Naive thymus-derived CD8-positive, alpha-beta T cell (primary cell): ENCODE results near the gene SLC4A4. TPM values are rescaled to one million over a fixed set of nuclear protein-coding genes. Genes with fewer than 3 reads are reported as not detected.

Experiments used
- ATAC-seq, 2 donors: fragments of 150-1000 bp; cut with Tn5 transposase in 1 of 2; sonication (Bioruptor Pico), chemical (Tn5 transposase) in 1 of 2; 1 replicate in 1 of 2; 2 replicates in 1 of 2; pipeline ENCODE4 v1.10.0; 2021; ENCODE audit warnings: mild to moderate bottlenecking in 2 of 2, moderate library complexity in 2 of 2
- POLR2A ChIA-PET: fragments of 350-600 bp; sonication (Branson Sonifier 250); formaldehyde crosslinking; loops from one replicate; lab custom pipeline; 2021; ENCODE audit warnings: antibody characterized with exemption; lab: Charles Lee
- DNase-seq, 10 donors: peaks; one replicate each; pipeline versions ENCODE4 v3.0.0 to v3.0.0-alpha.2; 2020 to 2022
- H3K27ac Mint-ChIP-seq, 10 donors: one replicate each; pipeline ENCODE4 v1.8.0; 2020 to 2022; ENCODE audit warnings: mild to moderate bottlenecking in 10 of 10, mixed read lengths in 10 of 10, moderate library complexity in 4 of 10, inconsistent platforms in 1 of 10
- H3K27me3 Mint-ChIP-seq, 5 donors: one replicate each; pipeline ENCODE4 v1.8.0; 2021 to 2022; ENCODE audit warnings: mixed read lengths in 5 of 5
- H3K36me3 Mint-ChIP-seq, 3 donors: one replicate each; pipeline ENCODE4 v1.8.0; 2020 to 2022; ENCODE audit warnings: mixed read lengths in 3 of 3, mild to moderate bottlenecking in 2 of 3, inconsistent platforms in 1 of 3
- H3K4me1 Mint-ChIP-seq, 4 donors: one replicate each; pipeline ENCODE4 v1.8.0; 2021 to 2022; ENCODE audit warnings: mixed read lengths in 4 of 4
- H3K4me3 Mint-ChIP-seq, 10 donors: one replicate each; pipeline ENCODE4 v1.8.0; 2020 to 2022; ENCODE audit warnings: mild to moderate bottlenecking in 10 of 10, mixed read lengths in 10 of 10, moderate library complexity in 6 of 10, inconsistent platforms in 1 of 10
- H3K9me3 Mint-ChIP-seq, 9 donors: one replicate each; pipeline ENCODE4 v1.8.0; 2020 to 2022; ENCODE audit warnings: mixed read lengths in 9 of 9, mild to moderate bottlenecking in 3 of 9, inconsistent platforms in 1 of 9, moderate library complexity in 1 of 9
- polyA plus RNA-seq, 3 donors: library from polyadenylated mRNA; unstranded; fragments of 300-500 nt; fragmentation: Illumina TruSeq; gene quantifications; one replicate each; pipeline ENCODE4 v1.2.3, GENCODE V29; 2021
- total RNA-seq, 8 experiments: library from RNA in 2 of 8; stranded (reverse) in 2 of 8; gene quantifications; one replicate each; pipeline ENCODE4 v1.2.3 and lab custom pipeline; 2021 to 2026

SLC4A4 gene
- total and polyA plus RNA-seq, 5 experiments from 2014 or later: 0.08 to 4.2 (median 0.13) TPM

DNA sequence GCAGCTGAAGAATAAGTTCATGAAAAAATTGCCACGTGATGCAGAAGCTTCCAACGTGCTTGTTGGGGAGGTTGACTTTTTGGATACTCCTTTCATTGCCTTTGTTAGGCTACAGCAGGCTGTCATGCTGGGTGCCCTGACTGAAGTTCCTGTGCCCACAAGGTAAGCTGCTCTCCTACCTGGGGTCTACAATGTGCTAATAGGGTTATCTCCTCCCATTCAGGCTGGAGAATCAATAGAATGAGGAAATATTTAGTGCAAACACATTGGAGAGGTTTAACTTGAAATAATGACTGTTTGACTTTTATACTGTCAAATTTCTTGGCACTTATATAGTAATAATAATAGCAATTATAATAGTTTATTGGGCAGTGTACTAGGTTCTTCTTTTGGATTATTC, 101.8 kb downstream of the SLC4A4 start:
- no peaks in the 10 kb centered on the region for H3K36me3 Mint-ChIP-seq
- peaks cover 0 to 7% (median 0%) of the 10 kb centered on the region in 5 donors for H3K27me3 Mint-ChIP-seq
- POLR2A ChIA-PET: no interaction called here
- H3K4me3 Mint-ChIP-seq: no peak overlapping the region
- H3K9me3 Mint-ChIP-seq: no peaks in the 10 kb centered on the region
- ATAC-seq: no peak
- no peak overlapping the region for H3K27ac Mint-ChIP-seq
- no peaks in the 10 kb centered on the region for H3K4me1 Mint-ChIP-seq
- DNase-seq: no peak

DNA sequence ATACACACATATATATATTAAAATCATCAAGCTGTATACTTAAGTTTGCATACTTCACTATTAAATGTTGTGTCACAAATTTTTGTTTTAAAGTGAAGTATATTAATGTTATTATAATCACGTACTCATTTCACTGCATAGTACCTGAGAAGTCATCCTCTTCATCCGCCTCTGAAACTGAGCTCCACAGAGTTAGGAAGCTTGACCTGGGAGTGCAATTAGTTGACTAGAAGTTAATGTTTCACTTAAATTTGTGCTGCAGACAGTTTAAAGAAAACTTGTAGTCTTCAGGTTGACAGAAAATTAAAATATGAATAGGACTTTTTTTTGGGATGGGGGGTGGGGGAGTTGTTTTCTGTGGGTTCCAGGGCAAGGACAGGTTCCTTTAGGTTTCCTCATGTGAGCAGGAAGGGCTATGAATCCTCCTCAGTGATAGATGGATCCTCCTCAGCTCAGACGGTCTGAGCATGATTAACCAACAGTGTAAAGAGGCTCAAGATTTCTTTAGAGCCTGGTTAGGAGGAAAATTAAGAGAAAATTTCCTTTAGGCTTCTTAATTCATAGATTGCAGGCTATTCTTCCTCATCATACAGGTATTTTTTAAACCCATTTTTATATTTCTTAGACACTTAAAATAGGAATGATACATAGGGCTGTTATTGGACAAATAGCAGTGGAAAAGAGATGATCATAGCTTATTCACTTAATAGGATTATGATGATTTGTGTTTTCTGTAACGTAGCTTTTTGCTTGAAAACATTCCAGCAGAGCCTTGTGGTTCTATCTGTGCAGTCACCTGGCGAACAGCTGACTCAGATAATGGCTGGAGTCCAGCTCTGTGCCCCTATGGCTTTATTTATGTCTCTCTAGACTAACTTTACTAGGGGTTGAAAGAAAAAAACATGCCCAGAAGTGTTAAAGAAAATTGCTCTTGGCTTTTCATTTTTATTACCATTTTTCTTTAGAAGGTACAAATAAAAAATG, 102.7 kb downstream of the SLC4A4 start:
- DNase-seq: no peak
- H3K9me3 Mint-ChIP-seq: no peaks in the 10 kb centered on the region
- no peaks in the 10 kb centered on the region for H3K4me1 Mint-ChIP-seq
- H3K4me3 Mint-ChIP-seq: no peak overlapping the region
- ATAC-seq: no peak
- peaks cover 0 to 7% (median 0%) of the 10 kb centered on the region in 5 donors for H3K27me3 Mint-ChIP-seq
- H3K36me3 Mint-ChIP-seq: no peaks in the 10 kb centered on the region
- POLR2A ChIA-PET: no interaction called here
- no peak overlapping the region for H3K27ac Mint-ChIP-seq

- Mint-ChIP-seq H3K36me3 (no peaks in the 10 kb centered on the region), H3K27me3 (peaks cover 0 to 7% (median 0%) of the 10 kb centered on the region in 5 donors), H3K9me3 (no peaks in the 10 kb centered on the region), H3K4me3 (no peak overlapping the region), H3K27ac (no peak overlapping the region), H3K4me1 (no peaks in the 10 kb centered on the region)
- ATAC-seq: no peak
- POLR2A ChIA-PET: no interaction called here
- DNase-seq: no peak
Observed at GRCh38 chr4:71442336-71442735, 103.5 kb downstream of the SLC4A4 start.

GRCh38 chr4:71444395-71444794, 105.6 kb downstream of the SLC4A4 start:
- H3K27ac Mint-ChIP-seq: no peak overlapping the region
- peaks cover 0 to 7% (median 0%) of the 10 kb centered on the region in 5 donors for H3K27me3 Mint-ChIP-seq
- ATAC-seq: no peak
- no peaks in the 10 kb centered on the region for H3K4me1 Mint-ChIP-seq
- no peak overlapping the region for H3K4me3 Mint-ChIP-seq
- no peak for DNase-seq
- no peaks in the 10 kb centered on the region for H3K36me3 Mint-ChIP-seq
- no peaks in the 10 kb centered on the region for H3K9me3 Mint-ChIP-seq
- POLR2A ChIA-PET: no interaction called here

DNA sequence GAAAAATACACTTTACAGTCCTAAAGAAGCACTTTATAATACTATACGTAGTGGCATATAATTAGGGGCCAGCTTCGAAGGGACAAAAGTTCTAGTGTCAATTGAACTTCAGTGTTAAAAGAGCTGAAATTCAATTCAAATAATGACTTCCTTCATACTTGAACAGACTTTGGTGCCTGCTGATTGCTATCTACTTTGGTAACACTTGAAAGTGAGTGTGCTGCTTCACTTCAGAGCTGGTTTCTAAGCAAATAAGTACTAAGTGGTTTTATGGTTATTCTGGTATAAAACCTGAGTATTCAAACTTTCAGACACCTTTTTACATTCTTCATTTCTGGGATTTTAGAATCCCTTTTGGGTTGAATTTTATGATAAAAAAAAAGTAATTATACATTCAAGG, 107.0 kb downstream of the SLC4A4 start:
- POLR2A ChIA-PET: interaction anchor here (0.5 kb wide), 1 partner anchor 505 kb away, joined by 4 read pairs; no protein-coding TSS in a partner anchor
- DNase-seq (no peak), ATAC-seq (no peak)
- Mint-ChIP-seq H3K27ac (no peak overlapping the region), H3K4me3 (no peak overlapping the region), H3K9me3 (no peaks in the 10 kb centered on the region), H3K4me1 (no peaks in the 10 kb centered on the region), H3K36me3 (no peaks in the 10 kb centered on the region), H3K27me3 (peaks cover 0 to 11% (median 0%) of the 10 kb centered on the region in 5 donors)

DNA sequence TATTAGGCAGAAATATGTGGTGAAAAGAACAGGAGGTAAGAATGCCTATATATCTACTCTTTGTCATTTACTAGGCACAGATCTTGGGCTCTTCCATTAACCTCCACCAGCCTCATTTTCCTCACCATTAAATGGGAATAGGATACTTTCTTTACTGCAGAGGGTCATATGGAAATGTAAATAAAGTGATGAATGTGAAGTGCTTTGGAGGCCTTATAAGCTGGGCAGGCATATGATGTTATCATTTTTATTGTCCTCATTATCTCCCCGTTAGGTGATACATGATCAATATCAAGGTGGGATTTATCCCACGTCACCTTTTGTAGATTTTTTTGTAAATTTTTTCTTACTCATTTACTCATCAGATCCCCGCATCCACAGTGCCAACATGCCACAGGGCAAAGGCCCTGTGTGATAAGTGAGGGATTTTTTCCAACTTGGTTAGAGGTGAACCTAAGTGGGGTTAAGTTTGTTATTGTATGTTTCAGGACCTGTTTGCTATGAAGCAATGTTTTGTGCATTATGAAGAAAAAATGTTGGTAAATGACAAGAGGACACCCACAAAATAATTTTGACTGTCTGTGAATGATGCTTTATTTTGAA, 107.8 kb downstream of the SLC4A4 start:
- H3K27ac Mint-ChIP-seq: no peak overlapping the region
- H3K9me3 Mint-ChIP-seq: no peaks in the 10 kb centered on the region
- ATAC-seq (no peak), DNase-seq (no peak)
- H3K27me3 Mint-ChIP-seq: peaks cover 0 to 16% (median 1%) of the 10 kb centered on the region in 5 donors
- H3K36me3 Mint-ChIP-seq: no peaks in the 10 kb centered on the region
- H3K4me1 Mint-ChIP-seq: no peaks in the 10 kb centered on the region
- no peak overlapping the region for H3K4me3 Mint-ChIP-seq
- POLR2A ChIA-PET: no interaction called here

- no peaks in the 10 kb centered on the region for H3K9me3 Mint-ChIP-seq
- DNase-seq (no peak), ATAC-seq (no peak)
- H3K27me3 Mint-ChIP-seq: peaks cover 0 to 14% (median 3%) of the 10 kb centered on the region in 5 donors
- POLR2A ChIA-PET: no interaction called here
- H3K4me1 Mint-ChIP-seq: no peaks in the 10 kb centered on the region
- H3K4me3 Mint-ChIP-seq: no peak overlapping the region
- no peak overlapping the region for H3K27ac Mint-ChIP-seq
- no peaks in the 10 kb centered on the region for H3K36me3 Mint-ChIP-seq
Observed at GRCh38 chr4:71449040-71449439, 110.2 kb downstream of the SLC4A4 start.

GRCh38 chr4:71449878-71450277, 111.1 kb downstream of the SLC4A4 start:
- Mint-ChIP-seq H3K4me3 (no peak overlapping the region), H3K27me3 (peaks cover 0 to 14% (median 3%) of the 10 kb centered on the region in 5 donors), H3K27ac (no peak overlapping the region), H3K9me3 (no peaks in the 10 kb centered on the region), H3K36me3 (no peaks in the 10 kb centered on the region), H3K4me1 (no peaks in the 10 kb centered on the region)
- ATAC-seq (no peak), DNase-seq (no peak)
- POLR2A ChIA-PET: no interaction called here

- Mint-ChIP-seq H3K4me3 (no peak overlapping the region), H3K36me3 (no peaks in the 10 kb centered on the region), H3K4me1 (no peaks in the 10 kb centered on the region), H3K9me3 (no peaks in the 10 kb centered on the region), H3K27ac (no peak overlapping the region), H3K27me3 (peaks cover 0 to 14% (median 3%) of the 10 kb centered on the region in 5 donors)
- no peak for DNase-seq
- POLR2A ChIA-PET: no interaction called here
- ATAC-seq: no peak
Observed at GRCh38 chr4:71453531-71453930, 114.7 kb downstream of the SLC4A4 start.

DNA sequence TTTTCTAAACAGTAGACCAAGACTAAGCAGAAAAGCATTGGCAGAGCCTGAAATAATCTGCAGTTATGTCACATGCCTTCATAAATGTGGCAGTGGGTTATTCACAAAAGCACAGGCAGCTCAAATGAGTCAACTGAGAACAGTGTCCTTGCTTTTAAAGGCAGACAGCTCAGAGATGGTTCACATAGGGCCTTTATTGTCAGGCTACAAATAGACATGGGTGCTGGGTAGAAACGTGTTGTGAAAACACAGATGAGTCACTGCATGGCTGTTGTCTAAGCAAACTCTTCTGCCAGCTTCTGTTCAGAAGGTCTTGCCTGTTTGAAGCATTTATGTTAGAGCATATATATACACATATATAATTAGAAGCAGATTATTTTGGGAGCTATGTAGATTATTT, 118.0 kb downstream of the SLC4A4 start:
- no peaks in the 10 kb centered on the region for H3K36me3 Mint-ChIP-seq
- no peak overlapping the region for H3K4me3 Mint-ChIP-seq
- ATAC-seq: no peak
- H3K4me1 Mint-ChIP-seq: no peaks in the 10 kb centered on the region
- no peak overlapping the region for H3K27ac Mint-ChIP-seq
- H3K9me3 Mint-ChIP-seq: no peaks in the 10 kb centered on the region
- no peaks in the 10 kb centered on the region for H3K27me3 Mint-ChIP-seq
- DNase-seq: no peak
- POLR2A ChIA-PET: no interaction called here

GRCh38 chr4:71460371-71460770, 121.6 kb downstream of the SLC4A4 start:
- DNase-seq (no peak), ATAC-seq (no peak)
- Mint-ChIP-seq H3K4me1 (no peaks in the 10 kb centered on the region), H3K27ac (no peak overlapping the region), H3K4me3 (no peak overlapping the region), H3K27me3 (no peaks in the 10 kb centered on the region), H3K36me3 (no peaks in the 10 kb centered on the region), H3K9me3 (no peaks in the 10 kb centered on the region)
- POLR2A ChIA-PET: no interaction called here

DNA sequence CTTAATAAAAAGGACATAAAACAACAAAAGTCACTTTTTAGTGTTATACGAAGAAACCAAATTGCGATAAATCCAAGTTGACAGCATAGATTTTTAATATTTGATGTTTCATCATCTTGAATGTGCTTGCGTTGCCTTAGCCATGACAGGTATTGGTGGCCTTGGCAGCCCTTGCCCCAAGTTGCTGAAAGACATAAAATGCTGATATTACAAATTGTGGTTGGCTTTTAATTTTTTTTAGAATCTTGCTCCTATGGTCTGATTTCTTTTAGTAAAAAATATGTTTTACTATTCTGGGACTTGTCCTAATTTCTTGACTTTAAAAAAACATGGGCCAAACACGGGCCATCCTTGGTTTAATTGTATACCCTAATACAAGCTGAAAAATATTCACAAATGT, 122.6 kb downstream of the SLC4A4 start:
- POLR2A ChIA-PET: no interaction called here
- H3K27ac Mint-ChIP-seq: no peak overlapping the region
- H3K9me3 Mint-ChIP-seq: no peaks in the 10 kb centered on the region
- no peak overlapping the region for H3K4me3 Mint-ChIP-seq
- H3K36me3 Mint-ChIP-seq: no peaks in the 10 kb centered on the region
- no peaks in the 10 kb centered on the region for H3K4me1 Mint-ChIP-seq
- no peaks in the 10 kb centered on the region for H3K27me3 Mint-ChIP-seq
- DNase-seq (no peak), ATAC-seq (no peak)

DNA sequence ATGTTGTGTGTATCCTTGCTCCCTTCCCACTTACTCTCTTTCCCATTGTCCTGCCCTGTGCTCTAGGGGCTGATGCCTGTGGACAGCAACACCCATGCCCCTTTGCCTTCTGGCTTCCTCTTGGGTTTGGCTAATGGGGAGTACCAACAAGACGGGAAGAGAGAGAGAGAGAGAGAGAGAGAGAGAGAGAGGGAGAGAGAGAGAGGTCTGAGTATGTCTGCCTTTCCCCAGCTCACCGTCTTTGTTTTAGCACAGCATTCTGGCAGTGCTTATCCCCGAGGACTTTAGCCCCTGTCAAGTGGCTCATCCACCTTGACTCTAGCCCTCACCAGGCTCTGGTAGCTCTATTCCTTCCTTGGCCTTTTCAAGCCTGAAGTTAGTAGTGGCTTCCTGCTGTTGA, 128.0 kb downstream of the SLC4A4 start:
- H3K4me1 Mint-ChIP-seq: no peaks in the 10 kb centered on the region

More for the DNA sequence above, 128.0 kb downstream of the SLC4A4 start:
- Mint-ChIP-seq H3K36me3 (no peaks in the 10 kb centered on the region), H3K4me3 (no peak overlapping the region), H3K9me3 (no peaks in the 10 kb centered on the region), H3K27ac (no peak overlapping the region), H3K27me3 (peaks cover 0 to 2% (median 0%) of the 10 kb centered on the region in 5 donors)
- DNase-seq: no peak
- ATAC-seq: no peak
- POLR2A ChIA-PET: no interaction called here
